Endodermal cell (in vitro differentiated cells): ENCODE results near the gene TBC1D21. TPM values are rescaled to one million over a fixed set of nuclear protein-coding genes. Genes with fewer than 3 reads are reported as not detected.
A peak's percentile ranks its signal among the peaks of the same experiment; 100 is the strongest.

ENCODE experiments used
- DNase-seq: peaks from one replicate; pipeline ENCODE4 v3.0.0-alpha.2; 2017
- H3K27ac ChIP-seq: 2 replicates; pipeline ENCODE4 v1.5.1; 2013; ENCODE audit warnings: mild to moderate bottlenecking, low read depth, low read length, moderate library complexity
- H3K27me3 ChIP-seq: 2 replicates; pipeline ENCODE4 v1.6.1; 2013; ENCODE audit warnings: mild to moderate bottlenecking, low read length, moderate library complexity; ENCODE audit not compliant: insufficient read depth, control insufficient read depth, poor library complexity, severe bottlenecking
- H3K36me3 ChIP-seq: 2 replicates; pipeline ENCODE4 v1.7.0; 2013; ENCODE audit warnings: mild to moderate bottlenecking, low read length, moderate library complexity; ENCODE audit not compliant: control insufficient read depth, insufficient read depth
- H3K4me1 ChIP-seq: one replicate; pipeline ENCODE4 v1.7.0; 2013; ENCODE audit warnings: low read length; ENCODE audit not compliant: control insufficient read depth, insufficient read depth
- H3K4me3 ChIP-seq: 2 replicates; pipeline ENCODE4 v1.5.1; 2013; ENCODE audit warnings: mild to moderate bottlenecking, low read length, moderate library complexity
- H3K9ac ChIP-seq: 2 replicates; pipeline ENCODE4 v1.6.1; 2013; ENCODE audit warnings: mild to moderate bottlenecking, low read length, moderate library complexity; ENCODE audit not compliant: poor library complexity, severe bottlenecking; ENCODE audit errors: extremely low read depth
- H3K9me3 ChIP-seq: 2 replicates; pipeline ENCODE4 v1.6.1; 2013; ENCODE audit warnings: mild to moderate bottlenecking, low read length, moderate library complexity; ENCODE audit not compliant: control insufficient read depth
- H3K27ac Mint-ChIP-seq: 2 replicates; pipeline ENCODE4 v1.8.0; 2020; ENCODE audit warnings: mixed read lengths
- H3K27me3 Mint-ChIP-seq: 2 replicates; pipeline ENCODE4 v1.8.0; 2021; ENCODE audit warnings: mild to moderate bottlenecking, mixed read lengths; ENCODE audit not compliant: insufficient read depth
- H3K36me3 Mint-ChIP-seq: 2 replicates; pipeline ENCODE4 v1.8.0; 2020; ENCODE audit warnings: low read depth, mixed read lengths
- H3K4me1 Mint-ChIP-seq: 2 replicates; pipeline ENCODE4 v1.8.0; 2020; ENCODE audit warnings: mixed read lengths
- H3K4me3 Mint-ChIP-seq: 2 replicates; pipeline ENCODE4 v1.8.0; 2020; ENCODE audit warnings: mild to moderate bottlenecking, moderate library complexity, mixed read lengths
- H3K9me3 Mint-ChIP-seq: 2 replicates; pipeline ENCODE4 v1.8.0; 2020; ENCODE audit warnings: mild to moderate bottlenecking, mixed read lengths
- CTCF ChIP-seq: fragments of 200-600 bp; sonication (generic); conservative IDR thresholded peaks from 2 replicates; pipeline ENCODE4 v1.5.0; 2021; ENCODE audit warnings: antibody characterized with exemption, mild to moderate bottlenecking
- WGBS, 2 experiments: methylation state at CpG; one replicate each; pipeline versions ENCODE4 v1.1.5 to v1.1.7; 2013; ENCODE audit warnings: missing lambda C conversion rate in 2 of 2, mixed read lengths in 1 of 2; ENCODE audit not compliant: insufficient coverage in 1 of 2, insufficient read length in 1 of 2; 5-methylcytosine and 5-hydroxymethylcytosine counted together
- total RNA-seq, 2 donors: library from RNA; stranded (reverse); fragmentation: NEBNext Ultra II Directional in 1 of 2; extraction: Animal tissue kit (Norgen Biotek cat#: 25700) in 1 of 2; gene quantifications; 2 replicates in 1 of 2; 3 replicates in 1 of 2; pipeline ENCODE4 v1.2.1, GENCODE V29; 2021

The TBC1D21 gene
- total RNA-seq, 2 donors from 2014 or later = not detected

- Mint-ChIP-seq H3K4me3 (no peak overlapping the region), H3K36me3 (no peaks in the 10 kb centered on the region), H3K9me3 (peaks cover 3% of the 10 kb centered on the region), H3K27me3 (peaks cover 16% of the 10 kb centered on the region), H3K27ac (no peak overlapping the region), H3K4me1 (no peaks in the 10 kb centered on the region)
- 80 to 84% methylated on average over 1 to 2 of the region's 2 CpGs for WGBS, 2 experiments
- Histone ChIP-seq H3K4me3 (no peak overlapping the region), H3K36me3 (no peaks in the 10 kb centered on the region), H3K9me3 (no peaks in the 10 kb centered on the region), H3K27ac (no peak overlapping the region), H3K27me3 (peaks cover 8% of the 10 kb centered on the region), H3K9ac (no peak overlapping the region), H3K4me1 (no peaks in the 10 kb centered on the region)
- no peak for TF ChIP-seq CTCF
- DNase-seq = no peak
Measured at GRCh38 chr15:73866481-73866880, 6.9 kb upstream of the TBC1D21 start.

- no peak overlapping the region for H3K9ac ChIP-seq
- peaks cover 18% of the 10 kb centered on the region for H3K27me3 Mint-ChIP-seq
- DNase-seq = peak; percentile 89
- peaks cover 3% of the 10 kb centered on the region for H3K9me3 Mint-ChIP-seq
- no peak overlapping the region for H3K4me3 Mint-ChIP-seq
- no peak overlapping the region for H3K27ac ChIP-seq
- H3K27me3 ChIP-seq = peaks cover 10% of the 10 kb centered on the region
- H3K9me3 ChIP-seq = no peaks in the 10 kb centered on the region
- H3K36me3 Mint-ChIP-seq = no peaks in the 10 kb centered on the region
- TF ChIP-seq CTCF = peak; percentile 76
- no peak overlapping the region for H3K27ac Mint-ChIP-seq
- no peaks in the 10 kb centered on the region for H3K36me3 ChIP-seq
- 47 to 66% methylated on average over 4 to 6 of the region's 6 CpGs for WGBS, 2 experiments
- no peaks in the 10 kb centered on the region for H3K4me1 Mint-ChIP-seq
- no peaks in the 10 kb centered on the region for H3K4me1 ChIP-seq
- no peak overlapping the region for H3K4me3 ChIP-seq
Measured at GRCh38 chr15:73866881-73867410, 6.4 kb upstream of the TBC1D21 start.

GRCh38 chr15:73867426-73867825 is 5.9 kb upstream of the TBC1D21 start:
- H3K36me3 ChIP-seq = no peaks in the 10 kb centered on the region
- H3K9me3 ChIP-seq = no peaks in the 10 kb centered on the region
- DNase-seq = peak; percentile 21
- no peaks in the 10 kb centered on the region for H3K4me1 ChIP-seq
- no peak overlapping the region for H3K4me3 ChIP-seq
- no peak overlapping the region for H3K4me3 Mint-ChIP-seq
- TF ChIP-seq CTCF = no peak
- WGBS, 2 experiments = 55 to 81% methylated on average over 2 to 3 of the region's 3 CpGs
- H3K27me3 ChIP-seq = peaks cover 15% of the 10 kb centered on the region
- H3K9me3 Mint-ChIP-seq = peaks cover 3% of the 10 kb centered on the region
- no peak overlapping the region for H3K27ac ChIP-seq
- H3K27me3 Mint-ChIP-seq = peaks cover 23% of the 10 kb centered on the region
- no peaks in the 10 kb centered on the region for H3K4me1 Mint-ChIP-seq
- no peak overlapping the region for H3K9ac ChIP-seq
- H3K27ac Mint-ChIP-seq = no peak overlapping the region
- no peaks in the 10 kb centered on the region for H3K36me3 Mint-ChIP-seq
